Thyroid gland (tissue), 4 donors: ENCODE measurements around the gene FMN1. TPM values are rescaled to one million over a fixed set of nuclear protein-coding genes. Genes with fewer than 3 reads are reported as not detected.
A peak's percentile ranks its signal among the peaks of the same experiment; 100 is the strongest.

Experiments
- DNase-seq, 2 donors: peaks; one replicate each; pipeline ENCODE4 v3.0.0-alpha.2; 2019
- H3K27ac ChIP-seq, 3 donors: fragments of 200-600 bp; sonication (generic); 1 replicate in 2 of 3; 2 replicates in 1 of 3; pipeline ENCODE4 v1.5.1; 2016 to 2019; ENCODE audit warnings: mild to moderate bottlenecking in 1 of 3, moderate library complexity in 1 of 3
- H3K27me3 ChIP-seq: fragments of 200-600 bp; sonication (generic); one replicate; pipeline ENCODE4 v1.5.1; 2019
- H3K36me3 ChIP-seq, 2 donors: fragments of 200-600 bp; sonication (generic); one replicate each; pipeline ENCODE4 v1.5.1; 2016 to 2019
- H3K4me1 ChIP-seq, 2 donors: fragments of 200-600 bp; sonication (generic); one replicate each; pipeline ENCODE4 v1.5.1; 2017 to 2019
- H3K4me3 ChIP-seq, 3 donors: fragments of 200-600 bp; sonication (generic); replicated peaks in 1 of 3; 1 replicate in 2 of 3; 2 replicates in 1 of 3; pipeline ENCODE4 v1.5.1; 2016; ENCODE audit warnings: mild to moderate bottlenecking in 1 of 3
- H3K9me3 ChIP-seq: fragments of 200-600 bp; sonication (generic); one replicate; pipeline ENCODE4 v1.5.1; 2017
- CTCF ChIP-seq, 6 experiments: fragments of 200-600 bp in 3 of 6; fragments of 450-650 bp in 3 of 6; sonication (generic) in 3 of 6; IDR thresholded peaks; one replicate each; pipeline ENCODE4 v1.5.1; 2016 to 2019; ENCODE audit warnings: antibody characterized with exemption in 6 of 6, mild to moderate bottlenecking in 2 of 6, inconsistent platforms in 1 of 6, moderate library complexity in 1 of 6
- POLR2A ChIP-seq, 2 donors: fragments of 450-650 bp; IDR thresholded peaks; one replicate each; pipeline ENCODE4 v1.6.1; 2017; ENCODE audit warnings: antibody characterized with exemption in 2 of 2, mild to moderate bottlenecking in 2 of 2, moderate library complexity in 1 of 2
- WGBS, 2 donors: methylation state at CpG; one replicate each; pipeline ENCODE4 v1.1.5; 2017; 5-methylcytosine and 5-hydroxymethylcytosine counted together
- intact Hi-C: fragments of 100-400 bp; cut with DNase I; formaldehyde crosslinking; loops from one replicate; pipeline ENCODE4 v1.15.1; 2023
- total RNA-seq, 4 donors: library from RNA; depleted of rRNA; stranded (reverse); fragments of >200 nt; gene quantifications; one replicate each; pipeline ENCODE4 v1.2.3, GENCODE V29; 2016

FMN1 gene
- total RNA-seq, 4 donors from 2014 or later, result 13.8 to 28.3 (median 22.5) TPM

- Histone ChIP-seq H3K27ac (peak overlapping the region; percentile 86 to 90 (median 89)), H3K9me3 (no peaks in the 10 kb centered on the region), H3K4me3 (no peak overlapping the region), H3K27me3 (no peaks in the 10 kb centered on the region), H3K4me1 (peaks cover 55 to 57% of the 10 kb centered on the region in 2 donors), H3K36me3 (no peaks in the 10 kb centered on the region)
- intact Hi-C loops, result no loop called here
- TF ChIP-seq CTCF (IDR thresholded peaks at IDR 0.05) (no peak), POLR2A (IDR thresholded peaks at IDR 0.05) (no peak)
- DNase-seq, result peak in 1 of 2 donors; percentile 25
Measured at GRCh38 chr15:33069161-33069560, 125.4 kb downstream of the FMN1 start.

GRCh38 chr15:33068511-33068990 is 126.0 kb downstream of the FMN1 start:
- peaks cover 55 to 63% of the 10 kb centered on the region in 2 donors for H3K4me1 ChIP-seq
- 28 to 34% methylated on average over 8 of the region's 8 CpGs for WGBS, 2 donors
- no peaks in the 10 kb centered on the region for H3K27me3 ChIP-seq
- H3K9me3 ChIP-seq, result no peaks in the 10 kb centered on the region
- intact Hi-C loops, result no loop called here
- peak overlapping the region; percentile 89 to 98 (median 90) for H3K27ac ChIP-seq
- no peaks in the 10 kb centered on the region for H3K36me3 ChIP-seq
- TF ChIP-seq POLR2A (IDR thresholded peaks at IDR 0.05) (peak in 1 of 2 donors; percentile 31), CTCF (IDR thresholded peaks at IDR 0.05) (peak in 1 of 6 experiments; percentile 7)
- H3K4me3 ChIP-seq, result no peak overlapping the region
- DNase-seq, result peak; percentile 96

GRCh38 chr15:33068007-33068481 is 126.5 kb downstream of the FMN1 start:
- peak overlapping the region; percentile 75 to 98 (median 90) for H3K27ac ChIP-seq
- intact Hi-C loops, result no loop called here
- peaks cover 55 to 63% of the 10 kb centered on the region in 2 donors for H3K4me1 ChIP-seq
- no peaks in the 10 kb centered on the region for H3K27me3 ChIP-seq
- no peaks in the 10 kb centered on the region for H3K9me3 ChIP-seq
- no peaks in the 10 kb centered on the region for H3K36me3 ChIP-seq
- 31 to 36% methylated on average over 14 of the region's 14 CpGs for WGBS, 2 donors
- DNase-seq, result peak; percentile 80 to 85
- TF ChIP-seq POLR2A (IDR thresholded peaks at IDR 0.05) (peak in 1 of 2 donors; percentile 59), CTCF (IDR thresholded peaks at IDR 0.05) (peak in 1 of 6 experiments; percentile 3)
- peak overlapping the region in 1 of 3 donors; percentile 9 for H3K4me3 ChIP-seq

- Histone ChIP-seq H3K27me3 (no peaks in the 10 kb centered on the region), H3K4me1 (peaks cover 55 to 63% of the 10 kb centered on the region in 2 donors), H3K27ac (peak overlapping the region; percentile 75 to 98 (median 90)), H3K36me3 (no peaks in the 10 kb centered on the region), H3K9me3 (no peaks in the 10 kb centered on the region), H3K4me3 (peak overlapping the region in 1 of 3 donors; percentile 9)
- 63 to 68% methylated on average over 9 of the region's 9 CpGs for WGBS, 2 donors
- TF ChIP-seq CTCF (IDR thresholded peaks at IDR 0.05) (no peak), POLR2A (IDR thresholded peaks at IDR 0.05) (no peak)
- intact Hi-C loops, result no loop called here
- no peak for DNase-seq
Measured at GRCh38 chr15:33067456-33067855, 127.1 kb downstream of the FMN1 start.

- H3K4me1 ChIP-seq, result peaks cover 55 to 61% of the 10 kb centered on the region in 2 donors
- peak overlapping the region; percentile 28 to 98 (median 90) for H3K27ac ChIP-seq
- H3K9me3 ChIP-seq, result no peaks in the 10 kb centered on the region
- peak; percentile 19 to 21 for DNase-seq
- no peaks in the 10 kb centered on the region for H3K36me3 ChIP-seq
- H3K27me3 ChIP-seq, result no peaks in the 10 kb centered on the region
- TF ChIP-seq POLR2A (IDR thresholded peaks at IDR 0.05), result peak in 1 of 2 donors; percentile 54
- no peak for TF ChIP-seq CTCF (IDR thresholded peaks at IDR 0.05)
- intact Hi-C loops, result no loop called here
- WGBS, 2 donors, result 71 to 77% methylated on average over 8 of the region's 8 CpGs
- H3K4me3 ChIP-seq, result no peak overlapping the region
Measured at GRCh38 chr15:33066584-33066983, 127.9 kb downstream of the FMN1 start.
